IPS DF 6.9 (cell line): Measurements from ENCODE around the gene RND1.

Experiments
- DNase-seq: peaks from one replicate; pipeline ENCODE4 v3.0.0-alpha.2; 2013; ENCODE audit warnings: low read depth, low spot score
- H3K27ac ChIP-seq: one replicate; pipeline ENCODE4 v1.5.1; 2013; ENCODE audit warnings: low read length, control low read depth
- H3K27me3 ChIP-seq: 2 replicates; pipeline ENCODE4 v1.6.1; 2013; ENCODE audit warnings: mild to moderate bottlenecking, low read length; ENCODE audit not compliant: control insufficient read depth, insufficient read depth
- H3K36me3 ChIP-seq: 2 replicates; pipeline ENCODE4 v1.6.1; 2013; ENCODE audit warnings: low read length; ENCODE audit not compliant: control insufficient read depth, insufficient read depth
- H3K4me1 ChIP-seq: 2 replicates; pipeline ENCODE4 v1.6.1; 2013; ENCODE audit warnings: low read length; ENCODE audit not compliant: control insufficient read depth, insufficient read depth
- H3K4me3 ChIP-seq: 2 replicates; pipeline ENCODE4 v1.5.1; 2013; ENCODE audit warnings: mild to moderate bottlenecking, low read length
- H3K9me3 ChIP-seq: 2 replicates; pipeline ENCODE4 v1.6.1; 2013; ENCODE audit warnings: low read length, inconsistent platforms; ENCODE audit not compliant: control insufficient read depth, insufficient read depth
- WGBS: extraction: QIAGEN DNeasy Blood & Tissue Kit; methylation state at CpG from one replicate; pipeline ENCODE4 v1.1.7; 2013; ENCODE audit warnings: mixed read lengths, missing lambda C conversion rate; ENCODE audit not compliant: insufficient read length, insufficient coverage; 5-methylcytosine and 5-hydroxymethylcytosine counted together

Gene RND1

DNA sequence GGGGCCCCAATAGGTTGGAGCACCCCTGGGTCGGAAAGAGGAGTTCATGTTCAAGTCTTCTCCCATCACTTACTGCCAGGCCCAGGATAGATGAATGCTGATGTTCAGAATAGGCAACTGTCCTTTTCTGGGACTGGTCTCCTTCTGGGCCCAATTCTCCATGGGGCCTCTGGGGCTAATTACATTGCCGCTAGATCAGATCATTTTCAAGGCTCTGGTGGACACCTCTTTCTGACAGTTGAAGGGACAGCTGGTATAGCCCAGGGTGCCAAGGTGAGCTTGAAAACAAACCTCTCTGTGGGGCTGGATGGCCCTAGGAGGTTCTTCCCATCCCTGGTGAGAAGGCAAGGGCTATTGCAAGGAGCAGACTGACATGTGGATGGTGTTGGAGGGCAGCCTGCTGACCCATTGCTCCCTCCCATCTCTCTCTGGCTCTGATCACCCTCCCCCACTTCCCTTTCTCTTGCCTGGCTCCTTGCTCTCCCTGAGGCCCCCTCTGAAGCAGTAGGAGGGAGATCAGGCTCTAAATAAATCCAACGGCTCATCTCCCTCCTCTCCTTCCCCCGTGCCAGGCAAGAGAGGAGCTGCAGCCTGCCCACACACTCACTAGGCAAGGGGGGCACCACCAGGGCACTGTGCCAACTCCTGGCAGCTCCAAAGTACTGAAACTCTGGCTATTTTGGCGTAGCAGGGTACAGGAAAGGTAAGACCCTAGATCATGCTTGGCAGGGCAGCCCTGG lies 45.5 kb downstream of the RND1 start:
- no peak for DNase-seq
- Histone ChIP-seq H3K27me3 (peaks cover 21% of the 10 kb centered on the region), H3K4me3 (no peak overlapping the region), H3K36me3 (no peaks in the 10 kb centered on the region), H3K27ac (no peak overlapping the region), H3K9me3 (no peaks in the 10 kb centered on the region), H3K4me1 (peaks cover 1% of the 10 kb centered on the region; the same call in 1 of the 2 replicates)
- no CpG with 5 or more reads among the region's 5 CpGs for WGBS

GRCh38 chr12:48818831-48819590 lies 46.7 kb downstream of the RND1 start:
- Histone ChIP-seq H3K9me3 (no peaks in the 10 kb centered on the region), H3K4me1 (no peaks in the 10 kb centered on the region), H3K4me3 (peak overlapping the region; percentile 54; the same call in 1 of the 2 replicates), H3K36me3 (no peaks in the 10 kb centered on the region), H3K27me3 (peaks cover 21% of the 10 kb centered on the region), H3K27ac (no peak overlapping the region)
- no CpG with 5 or more reads among the region's 37 CpGs for WGBS
- DNase-seq: no peak

- Histone ChIP-seq H3K4me3 (peak within 1 kb of the TSS; percentile 54; the same call in 1 of the 2 replicates), H3K27me3 (peaks cover 21% of the 10 kb centered on the region), H3K9me3 (no peaks in the 10 kb centered on the region), H3K36me3 (no peaks in the 10 kb centered on the region), H3K27ac (no peak within 1 kb of the TSS), H3K4me1 (no peaks in the 10 kb centered on the region)
- WGBS: no CpG with 5 or more reads among the region's 79 CpGs
- DNase-seq: no peak
Measured at GRCh38 chr12:48817873-48818830, 47.5 kb downstream of the RND1 start, which contains the start of gene CACNB3. Gene CACNB3, plus strand, starts transcription at chr12:48818496. Its CDS starts 434 bp downstream, at chr12:48818930.

GRCh38 chr12:48816143-48816854 lies 49.4 kb downstream of the RND1 start:
- no peak overlapping the region for H3K4me3 ChIP-seq
- DNase-seq: no peak
- no peak overlapping the region for H3K27ac ChIP-seq
- peaks cover 21% of the 10 kb centered on the region for H3K27me3 ChIP-seq
- H3K4me1 ChIP-seq: no peaks in the 10 kb centered on the region
- no CpG with 5 or more reads among the region's 3 CpGs for WGBS
- H3K36me3 ChIP-seq: no peaks in the 10 kb centered on the region
- no peaks in the 10 kb centered on the region for H3K9me3 ChIP-seq

GRCh38 chr12:48815126-48816110 lies 50.3 kb downstream of the RND1 start:
- Histone ChIP-seq H3K27ac (no peak overlapping the region), H3K9me3 (no peaks in the 10 kb centered on the region)
- no CpG with 5 or more reads among the region's 54 CpGs for WGBS

DNA sequence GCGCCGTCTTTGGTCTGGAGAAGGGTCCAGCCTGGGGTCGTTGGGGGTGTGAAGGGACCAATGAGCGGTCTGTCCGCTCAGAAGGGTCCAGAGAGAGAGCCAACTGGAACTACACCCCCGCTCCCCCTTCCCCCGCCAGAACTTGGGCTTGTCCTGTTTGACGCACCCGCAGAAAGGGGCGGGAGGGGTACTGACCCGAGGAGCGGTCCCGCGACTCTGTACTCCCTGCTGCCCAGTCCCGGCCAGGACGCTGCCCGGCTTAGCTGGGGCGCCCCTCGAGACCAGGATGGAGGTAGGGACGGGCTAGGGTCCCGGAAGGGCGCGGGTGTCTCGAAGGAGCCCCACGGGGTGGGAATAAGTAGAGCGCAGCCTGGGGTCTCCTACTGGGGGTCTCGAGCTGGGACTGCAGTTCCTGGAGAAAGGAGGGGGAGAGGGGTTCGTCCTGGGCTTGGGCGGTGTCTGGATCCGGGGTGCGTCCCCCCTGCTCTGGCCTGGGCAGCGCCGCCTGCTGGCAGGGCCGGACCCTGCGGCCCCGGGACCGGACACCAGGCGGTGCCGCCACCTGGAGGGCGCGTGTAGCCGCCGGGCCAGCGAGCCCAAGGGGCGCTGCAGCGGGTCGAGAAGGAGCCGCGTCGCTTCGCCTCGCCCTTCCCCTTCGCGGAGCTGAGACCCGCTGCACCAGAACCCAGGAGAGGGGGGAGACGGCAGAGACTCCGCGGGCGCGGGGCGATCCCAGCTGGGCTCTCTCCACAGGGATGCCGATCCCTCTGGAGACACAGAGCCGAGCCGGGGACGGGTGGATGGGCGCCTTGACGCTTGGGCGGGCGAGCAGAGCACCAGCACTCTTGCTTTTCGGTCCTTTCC lies 51.2 kb downstream of the RND1 start:
- DNase-seq: no peak
- Histone ChIP-seq H3K4me3 (peak overlapping the region; percentile 50), H3K27ac (no peak overlapping the region)

More at GRCh38 chr12:48815126-48816110, 50.3 kb downstream of the RND1 start:
- no peaks in the 10 kb centered on the region for H3K36me3 ChIP-seq
- H3K4me1 ChIP-seq: no peaks in the 10 kb centered on the region
- H3K4me3 ChIP-seq: peak overlapping the region; percentile 50; the same call in 1 of the 2 replicates
- DNase-seq: no peak
- H3K27me3 ChIP-seq: peaks cover 21% of the 10 kb centered on the region

DNA sequence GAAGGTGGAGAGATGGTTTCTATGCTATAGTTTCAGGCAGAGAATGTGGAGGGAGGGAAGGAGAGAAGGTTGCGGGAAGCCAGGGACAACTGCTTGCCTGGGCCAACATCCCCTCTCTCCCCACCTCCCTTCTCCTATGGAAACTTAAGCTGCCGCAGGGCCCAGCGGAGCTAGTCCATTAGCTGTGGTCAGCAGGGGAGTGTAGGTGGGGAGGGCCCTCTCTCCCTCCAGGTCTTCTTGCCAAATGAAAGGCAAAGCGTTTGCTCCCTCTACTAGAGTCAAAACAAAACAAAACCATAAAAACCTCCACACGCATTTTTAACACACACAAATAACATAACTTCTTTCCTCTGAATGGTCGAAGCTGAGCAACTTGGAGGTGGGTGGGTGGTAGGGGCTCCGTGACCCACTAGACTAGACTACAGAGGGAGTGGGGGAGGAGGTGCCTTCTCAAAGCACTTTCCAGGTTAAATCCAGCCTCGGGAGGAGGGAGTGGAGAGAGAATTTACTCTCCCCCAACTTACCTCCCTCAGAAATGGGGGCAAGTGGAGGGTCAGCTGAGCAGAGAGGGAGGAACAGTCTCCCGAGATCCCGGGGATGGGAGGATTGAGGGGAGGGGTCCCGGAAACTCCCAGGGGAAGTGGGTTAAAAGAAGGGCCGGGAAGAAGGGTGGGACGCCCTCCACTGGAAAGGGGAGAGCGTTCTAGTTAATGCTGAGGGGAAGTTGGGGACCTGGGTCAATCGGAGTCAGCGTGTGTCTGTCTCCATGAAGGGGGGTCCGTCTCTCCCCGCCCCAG lies 52.0 kb downstream of the RND1 start:
- WGBS: 100% methylated on average over 1 of the region's 18 CpGs
- H3K4me1 ChIP-seq: no peaks in the 10 kb centered on the region
- no peak for DNase-seq
- no peaks in the 10 kb centered on the region for H3K9me3 ChIP-seq
- peak overlapping the region; percentile 50 for H3K4me3 ChIP-seq
- no peak overlapping the region for H3K27ac ChIP-seq
- no peaks in the 10 kb centered on the region for H3K36me3 ChIP-seq
- peaks cover 20% of the 10 kb centered on the region for H3K27me3 ChIP-seq

More for the DNA sequence above, 51.2 kb downstream of the RND1 start:
- H3K4me1 ChIP-seq: no peaks in the 10 kb centered on the region
- no CpG with 5 or more reads among the region's 70 CpGs for WGBS
- H3K27me3 ChIP-seq: peaks cover 20% of the 10 kb centered on the region
- no peaks in the 10 kb centered on the region for H3K36me3 ChIP-seq
- H3K9me3 ChIP-seq: no peaks in the 10 kb centered on the region

GRCh38 chr12:48812389-48812788 lies 53.3 kb downstream of the RND1 start:
- no peak overlapping the region for H3K27ac ChIP-seq
- no peak for DNase-seq
- no peak overlapping the region for H3K4me3 ChIP-seq
- no CpG with 5 or more reads among the region's 2 CpGs for WGBS
- no peaks in the 10 kb centered on the region for H3K4me1 ChIP-seq
- H3K9me3 ChIP-seq: no peaks in the 10 kb centered on the region
- H3K36me3 ChIP-seq: no peaks in the 10 kb centered on the region
- H3K27me3 ChIP-seq: peaks cover 15% of the 10 kb centered on the region
